HEK293T (cell line): ENCODE data around the gene GALNT14.

ENCODE experiments used
- BHLHE40 ChIP-seq: fragments of 450-650 bp; IDR thresholded peaks from 2 replicates; pipeline ENCODE4 v1.6.1; 2016; ENCODE audit warnings: mild to moderate bottlenecking, moderate library complexity, borderline replicate concordance
- CTBP1 ChIP-seq: fragments of 450-650 bp; IDR thresholded peaks from 2 replicates; pipeline ENCODE4 v1.6.1; 2016; ENCODE audit warnings: borderline replicate concordance
- ELF4 ChIP-seq: fragments of 450-650 bp; IDR thresholded peaks from 2 replicates; pipeline ENCODE4 v1.6.1; 2017; ENCODE audit warnings: antibody characterized with exemption
- FOXA1 ChIP-seq: fragments of 450-650 bp; IDR thresholded peaks from 2 replicates; pipeline ENCODE4 v1.6.1; 2016; ENCODE audit warnings: mild to moderate bottlenecking
- FOXK2 ChIP-seq: fragments of 450-650 bp; IDR thresholded peaks from 2 replicates; pipeline ENCODE4 v1.6.1; 2016; ENCODE audit warnings: mild to moderate bottlenecking
- FOXM1 ChIP-seq: fragments of 450-650 bp; IDR thresholded peaks from 2 replicates; pipeline ENCODE4 v1.6.1; 2017; ENCODE audit warnings: mild to moderate bottlenecking, borderline replicate concordance
- HDGF ChIP-seq: fragments of 450-650 bp; IDR thresholded peaks from 2 replicates; pipeline ENCODE4 v1.6.1; 2017; ENCODE audit warnings: antibody characterized with exemption, borderline replicate concordance
- L3MBTL2 ChIP-seq: fragments of 450-650 bp; conservative IDR thresholded peaks from 2 replicates; pipeline ENCODE4 v1.6.1; 2016; ENCODE audit warnings: mild to moderate bottlenecking
- NFRKB ChIP-seq: fragments of 450-650 bp; IDR thresholded peaks from 2 replicates; pipeline ENCODE4 v1.6.1; 2016; ENCODE audit warnings: mild to moderate bottlenecking, moderate library complexity
- SP1 ChIP-seq: fragments of 450-650 bp; IDR thresholded peaks from 2 replicates; pipeline ENCODE4 v1.6.1; 2017
- SUZ12 ChIP-seq: fragments of 450-650 bp; IDR thresholded peaks from 2 replicates; pipeline ENCODE4 v1.6.1; 2016; ENCODE audit warnings: mild to moderate bottlenecking
- ZNF384 ChIP-seq: fragments of 450-650 bp; IDR thresholded peaks from 2 replicates; pipeline ENCODE4 v1.6.1; 2016

DNA sequence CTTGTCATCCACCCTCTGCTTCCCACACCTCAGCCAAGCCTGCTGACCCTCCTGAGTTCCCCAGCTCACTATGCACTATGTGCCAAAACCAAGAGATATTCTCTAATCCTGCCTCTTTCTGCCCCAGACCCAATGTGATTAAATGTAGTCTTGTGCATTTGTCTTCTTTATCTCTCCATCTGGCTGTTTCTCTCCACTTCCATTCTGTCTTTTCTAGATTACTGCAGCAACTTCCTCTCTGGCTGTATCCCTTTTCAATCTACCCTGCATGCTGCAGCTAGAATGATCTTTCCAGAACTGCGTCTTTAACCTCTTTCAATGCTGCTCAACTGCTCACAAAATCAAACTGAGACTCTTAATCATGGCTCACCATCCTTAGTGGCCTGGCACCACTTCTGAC lies 164.1 kb downstream of the GALNT14 start:
- no peak for TF ChIP-seq FOXM1
- TF ChIP-seq SP1: no peak
- no peak for TF ChIP-seq BHLHE40
- no peak for TF ChIP-seq NFRKB
- no peak for TF ChIP-seq HDGF
- TF ChIP-seq FOXK2: no peak
- no peak for TF ChIP-seq CTBP1
- TF ChIP-seq FOXA1: no peak
- no peak for TF ChIP-seq ZNF384
- no peak for TF ChIP-seq L3MBTL2
- TF ChIP-seq SUZ12: no peak
- no peak for TF ChIP-seq ELF4
